ENCODE results near the gene CDK19. TPM values are rescaled to one million over a fixed set of nuclear protein-coding genes. Genes with fewer than 3 reads are reported as not detected.
"Not testable (repeated sequence)": the region's sequence is repeated elsewhere in the genome, so short reads cannot be mapped to it uniquely, and the experiment has no call there.

Gene CDK19
- total RNA-seq, 1 donor from 2014 or later, result 10.8 TPM

DNA sequence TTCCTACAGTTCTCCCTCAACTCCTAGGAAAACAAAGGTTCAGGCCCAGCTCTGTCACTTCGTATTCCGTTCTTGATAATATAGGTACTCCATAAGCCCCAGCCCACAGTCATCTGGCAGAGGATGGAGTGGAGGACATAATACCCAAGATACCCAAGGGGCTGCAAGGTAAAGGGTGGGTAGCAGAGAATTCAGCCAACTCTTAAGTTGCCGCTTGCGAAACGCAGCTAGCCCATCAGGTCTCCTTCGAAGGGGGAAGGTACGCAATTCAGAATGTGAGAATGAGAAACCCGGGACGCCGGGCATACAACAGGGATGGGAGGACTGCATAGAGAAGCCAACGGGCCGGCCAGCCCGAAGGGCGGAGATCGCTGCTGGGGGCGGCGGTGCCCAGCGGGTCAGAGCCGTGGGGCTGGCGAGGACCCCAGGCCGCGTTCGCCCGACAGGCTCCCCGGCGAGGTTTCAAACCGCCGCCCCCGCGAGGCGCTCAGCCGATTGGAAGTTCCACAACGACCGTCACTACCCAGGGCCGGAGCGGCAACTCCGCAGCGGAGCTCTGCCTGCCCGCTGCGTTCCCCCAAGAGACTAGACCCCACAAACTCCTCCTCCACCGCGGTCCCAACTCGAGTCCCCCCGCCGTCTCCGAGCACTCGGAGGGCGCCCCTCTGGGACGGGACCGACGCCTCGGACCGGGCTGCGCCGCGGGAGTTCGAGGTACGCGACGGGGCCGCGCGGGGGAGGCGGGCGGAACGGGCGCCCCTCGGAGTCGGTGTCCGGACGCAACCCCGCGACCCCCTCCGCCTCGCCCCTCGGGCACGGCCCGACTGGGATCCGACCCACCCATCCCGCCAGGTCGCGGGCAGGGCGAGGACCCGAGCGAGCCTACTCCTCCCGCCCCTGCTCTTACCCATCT is 911 bp downstream of the CDK19 start:
- DNase-seq (ENCODE audit: low read depth), result peak; percentile 52

DNA sequence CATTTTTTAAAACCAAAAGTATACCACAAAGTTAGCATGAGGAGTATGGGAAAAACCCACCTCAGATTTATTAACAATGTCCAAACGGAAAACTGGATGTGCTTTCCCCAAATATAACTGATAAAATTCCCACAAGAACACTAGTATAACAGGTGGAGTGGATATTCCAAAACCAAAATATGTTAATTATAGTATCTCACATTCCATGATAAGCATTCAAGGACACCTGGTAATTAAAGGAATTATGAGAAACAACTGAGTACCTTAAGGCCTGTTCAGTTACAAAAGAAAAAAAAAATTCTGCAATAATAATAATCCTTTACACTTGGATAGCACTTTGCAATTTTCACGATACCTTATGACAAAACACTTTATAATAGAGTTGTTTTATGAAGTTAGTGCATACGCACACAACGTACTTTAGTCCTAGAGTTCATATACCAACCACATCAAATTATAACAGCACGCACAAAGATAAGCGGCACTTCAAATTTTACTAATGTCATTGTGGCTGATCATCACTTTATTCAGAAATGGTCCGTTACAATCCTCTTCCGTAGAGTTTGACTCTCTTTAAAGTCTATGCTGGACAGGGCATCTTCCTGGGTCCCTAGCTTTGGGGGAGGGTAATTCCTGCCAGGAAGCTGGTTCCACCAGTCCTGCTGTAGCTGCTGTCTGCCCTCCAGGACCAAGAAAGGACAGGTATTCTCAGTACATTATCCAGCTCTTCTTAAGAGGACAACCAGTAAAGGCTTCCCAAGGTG is 1.7 kb downstream of the CDK19 start:
- no peak for DNase-seq (ENCODE audit: low read depth)

DNA sequence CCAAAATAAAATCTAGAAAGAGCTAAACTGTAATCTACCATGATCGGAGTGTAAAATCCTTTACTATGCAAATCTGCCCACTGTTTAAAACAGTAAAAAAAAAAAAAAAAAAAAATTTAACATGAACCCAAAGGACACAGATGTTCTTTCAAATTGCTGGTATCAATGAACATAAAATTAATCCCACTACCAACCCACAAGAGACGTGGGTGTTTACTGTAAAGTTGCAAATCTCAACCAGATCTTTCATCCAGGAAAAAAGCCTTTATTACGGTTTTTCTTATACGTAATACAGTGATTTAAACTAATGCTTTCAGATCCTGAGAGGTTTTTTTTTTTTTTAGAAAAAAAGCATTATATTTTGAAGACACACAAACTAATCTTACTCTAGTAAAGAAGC is 2.5 kb downstream of the CDK19 start:
- no peak for DNase-seq (ENCODE audit: low read depth)

DNA sequence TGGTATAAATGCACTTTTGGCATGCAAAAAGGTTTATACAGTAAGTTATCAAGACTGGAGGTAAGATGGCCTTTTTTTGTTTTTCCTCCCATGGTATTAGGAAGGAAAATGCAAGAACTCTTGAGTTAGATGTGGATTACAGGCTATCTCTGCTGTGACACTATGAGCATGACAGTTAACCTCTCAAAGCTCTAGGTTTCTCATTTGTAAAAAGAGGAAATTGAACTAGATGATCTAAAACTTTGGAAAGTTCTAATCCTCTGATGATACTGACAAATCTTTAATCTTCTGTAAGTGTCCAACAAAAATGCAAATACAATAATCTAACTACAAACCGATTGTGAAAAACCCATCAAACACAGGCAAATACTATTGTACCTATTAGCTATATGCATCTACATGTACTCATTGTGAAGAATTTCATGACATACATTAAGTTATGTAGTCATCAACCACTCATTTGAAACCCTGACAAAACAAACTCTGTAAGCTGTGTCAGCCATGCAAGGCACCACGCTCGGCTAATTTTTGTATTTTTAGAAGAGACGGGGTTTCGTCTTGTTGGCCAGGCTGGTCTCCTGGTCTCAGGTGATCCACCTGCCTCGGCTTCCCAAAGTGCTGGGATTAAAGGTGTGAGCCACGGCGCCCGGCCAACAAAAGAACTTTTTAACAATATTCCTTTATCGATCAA is 4.2 kb downstream of the CDK19 start:
- DNase-seq (ENCODE audit: low read depth), result no peak

DNA sequence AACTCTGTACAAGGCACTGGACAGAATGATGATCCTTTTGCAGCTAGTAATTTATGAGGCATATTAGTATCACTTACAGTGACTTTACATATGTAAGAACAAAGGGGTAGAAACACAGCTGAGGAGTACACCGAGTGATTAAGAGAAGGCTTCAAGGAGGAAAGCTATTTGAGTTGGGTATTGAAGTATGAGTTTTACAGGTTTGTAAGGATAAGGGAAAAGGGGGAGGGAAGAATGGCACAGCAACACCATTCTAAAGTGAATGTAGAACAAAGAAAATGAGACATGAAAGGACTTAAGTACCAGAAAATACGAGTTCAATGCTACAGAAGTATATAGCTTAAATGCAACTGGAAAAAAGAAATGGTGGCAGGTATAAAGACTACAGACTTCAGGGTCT is 5.5 kb downstream of the CDK19 start:
- no peak for DNase-seq (ENCODE audit: low read depth)

DNA sequence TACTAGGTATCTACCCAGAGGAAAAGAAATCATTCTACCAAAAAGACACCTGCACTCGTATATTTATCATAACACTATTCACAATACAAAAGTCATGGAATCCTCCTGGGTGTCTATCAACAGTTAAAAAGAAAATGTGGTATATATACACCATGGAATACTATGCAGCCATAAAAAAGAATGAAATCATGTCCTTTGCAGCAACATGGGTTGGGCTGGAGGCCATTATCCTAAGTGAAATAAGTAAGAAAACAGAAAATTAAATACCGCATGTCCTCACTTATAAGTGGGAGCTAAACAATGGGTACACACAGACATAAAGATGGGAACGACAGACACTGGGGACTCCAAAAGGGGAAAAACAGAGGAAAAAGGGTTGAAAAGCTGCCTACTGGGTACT is 13.1 kb downstream of the CDK19 start:
- DNase-seq (ENCODE audit: low read depth), result not testable (repeated sequence)

DNA sequence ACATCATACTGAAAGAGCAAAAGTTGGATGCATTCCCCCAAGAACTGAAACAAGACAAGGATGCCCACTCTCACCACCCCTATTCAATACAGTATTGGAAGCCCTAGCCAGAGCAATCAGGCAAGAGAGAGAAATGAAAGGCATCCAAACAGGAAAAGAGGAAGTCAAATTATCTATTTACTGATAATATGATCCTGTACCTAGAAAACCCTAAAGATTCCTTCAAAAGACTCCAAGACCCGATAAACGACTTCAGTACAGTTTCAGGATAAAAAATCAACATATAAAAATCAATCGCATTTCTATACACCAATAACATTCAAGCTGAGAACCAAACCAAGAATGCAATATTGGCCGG is 14.5 kb downstream of the CDK19 start:
- no peak for DNase-seq (ENCODE audit: low read depth)

DNA sequence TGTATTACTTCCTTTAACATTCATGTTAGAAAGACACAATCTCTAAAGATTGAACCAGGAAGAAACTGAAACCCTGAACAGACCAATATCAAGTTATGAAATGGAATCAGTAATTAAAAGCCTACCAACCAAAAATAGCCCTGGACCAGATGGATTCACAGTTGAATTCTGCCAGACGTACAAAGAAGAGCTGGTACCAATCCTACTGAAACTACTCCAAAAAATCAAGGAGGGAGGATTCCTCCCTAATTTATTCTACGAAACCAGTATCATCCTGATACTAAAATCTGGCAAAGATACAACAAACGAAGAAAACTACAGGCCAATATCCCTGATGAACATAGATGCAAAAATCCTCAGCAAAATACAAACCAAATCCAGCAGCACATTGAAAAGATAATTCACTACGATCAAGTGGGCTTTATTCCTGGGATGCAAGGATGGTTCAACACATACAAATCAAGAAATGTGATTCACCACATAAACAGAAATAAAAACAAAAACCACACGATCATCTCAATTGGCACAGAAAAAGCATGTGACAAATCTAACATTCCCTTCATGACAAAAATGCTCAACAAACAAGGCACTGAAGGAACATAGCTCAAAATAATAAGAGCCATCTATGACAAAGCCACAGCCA is 15.0 kb downstream of the CDK19 start:
- no peak for DNase-seq (ENCODE audit: low read depth)

DNA sequence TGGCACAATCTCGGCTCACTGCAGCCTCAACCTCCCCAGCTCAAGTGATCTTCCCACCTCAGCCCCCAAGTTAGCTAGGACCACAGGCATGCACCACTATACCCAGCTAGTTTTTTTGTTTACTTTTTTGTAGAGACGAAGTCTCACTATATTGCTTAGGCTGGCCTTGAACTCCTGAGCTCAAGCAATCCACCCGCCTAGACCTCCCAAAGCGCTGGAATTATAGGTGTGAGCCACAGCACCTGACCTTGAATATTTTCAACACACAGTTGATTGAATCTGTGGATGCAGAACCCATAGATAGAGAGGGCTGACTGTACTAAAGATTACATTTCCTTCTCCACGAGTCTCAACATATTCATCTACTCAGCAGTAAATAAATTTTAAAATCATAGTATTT is 15.6 kb downstream of the CDK19 start:
- no peak for DNase-seq (ENCODE audit: low read depth)

DNA sequence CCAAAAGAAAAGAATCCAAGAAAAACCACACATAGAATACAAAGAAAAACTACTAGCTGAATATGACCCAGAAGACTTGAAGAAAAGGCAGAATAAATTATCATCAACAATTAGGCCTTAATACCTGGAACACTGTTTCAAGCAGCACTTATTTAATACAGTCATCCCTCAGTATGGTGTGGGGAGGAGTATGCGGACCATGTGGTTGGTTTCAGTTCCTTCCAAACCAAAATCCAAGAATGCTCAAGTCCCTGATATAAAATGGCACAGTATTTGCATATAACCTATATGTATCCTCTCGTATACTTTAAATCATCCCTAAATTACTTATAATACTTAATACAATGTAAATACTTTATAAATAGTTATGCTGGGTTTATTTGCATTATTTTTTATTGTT is 16.1 kb downstream of the CDK19 start:
- no peak for DNase-seq (ENCODE audit: low read depth)

DNA sequence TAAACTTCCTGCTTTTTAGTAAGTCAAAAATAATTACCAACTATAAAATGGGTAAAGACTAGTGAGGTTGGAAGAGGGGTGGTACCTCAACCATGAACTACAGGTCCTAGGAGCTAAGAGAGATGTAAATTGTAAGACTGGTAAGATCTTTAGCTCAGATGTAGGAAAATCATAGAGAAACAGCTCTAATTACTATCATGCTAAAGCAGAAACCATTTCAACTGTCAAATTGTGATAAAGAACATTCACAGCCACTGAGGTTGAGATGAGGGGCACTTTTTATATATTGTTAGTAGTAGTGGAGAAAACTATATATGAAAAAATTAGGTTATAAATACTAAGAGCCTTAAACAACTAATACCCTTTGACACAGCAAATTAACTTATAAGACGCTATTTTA is 20.0 kb downstream of the CDK19 start:
- DNase-seq (ENCODE audit: low read depth), result no peak

DNA sequence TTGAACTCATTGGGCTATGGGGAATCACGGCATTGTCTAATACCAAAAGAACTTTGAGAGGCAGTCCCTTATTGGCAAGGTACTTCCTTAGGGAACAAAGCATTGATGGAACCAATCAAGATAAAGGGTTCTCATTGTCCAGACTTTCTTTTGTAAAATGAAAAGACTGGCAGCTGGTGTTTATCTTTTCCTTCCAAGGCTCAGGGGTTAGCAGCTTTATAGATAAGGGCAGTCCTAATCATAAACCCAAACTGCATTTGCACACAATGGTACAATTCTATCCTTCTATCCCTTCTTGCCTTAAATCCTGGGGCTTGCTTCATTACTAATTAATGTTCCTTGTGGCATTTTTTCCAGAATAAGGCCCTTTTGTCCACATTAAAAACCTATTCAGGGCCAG is 28.6 kb downstream of the CDK19 start:
- DNase-seq (ENCODE audit: low read depth), result no peak

DNA sequence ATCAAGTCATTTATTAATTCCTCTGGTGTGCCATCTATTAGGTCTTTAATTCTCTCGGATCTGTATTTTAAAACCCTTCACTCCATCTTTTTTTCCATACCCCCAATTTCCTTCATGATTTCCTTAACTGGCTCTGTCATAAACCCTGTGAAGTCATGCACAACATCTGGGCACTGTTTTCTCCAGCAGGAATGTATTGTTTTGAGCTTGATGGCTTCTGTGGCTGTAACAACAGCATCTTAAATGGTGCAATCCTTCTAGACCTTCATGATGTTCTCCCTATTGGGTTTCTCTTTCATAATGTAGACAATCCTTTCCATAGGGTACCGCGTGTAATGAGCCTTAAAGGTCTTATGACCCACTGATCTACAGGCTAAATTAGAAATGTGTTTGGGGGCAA is 29.0 kb downstream of the CDK19 start:
- DNase-seq (ENCODE audit: low read depth), result no peak

DNA sequence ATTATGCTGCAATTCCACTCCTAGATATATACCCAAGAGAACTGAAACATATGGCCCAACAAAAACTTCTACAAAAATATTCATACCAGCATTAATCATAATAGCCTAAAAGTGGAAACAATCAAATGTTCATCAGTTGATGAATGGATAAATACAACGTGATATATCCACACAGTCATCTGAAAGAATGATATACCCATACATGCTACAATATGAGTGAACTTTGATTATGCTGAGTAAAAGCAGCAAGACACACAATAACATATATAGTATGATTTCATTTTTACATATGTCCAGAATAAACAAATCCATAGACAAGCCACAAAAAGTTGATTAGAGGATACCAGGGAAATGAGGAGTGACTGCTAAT is 30.7 kb downstream of the CDK19 start:
- DNase-seq (ENCODE audit: low read depth), result no peak

DNA sequence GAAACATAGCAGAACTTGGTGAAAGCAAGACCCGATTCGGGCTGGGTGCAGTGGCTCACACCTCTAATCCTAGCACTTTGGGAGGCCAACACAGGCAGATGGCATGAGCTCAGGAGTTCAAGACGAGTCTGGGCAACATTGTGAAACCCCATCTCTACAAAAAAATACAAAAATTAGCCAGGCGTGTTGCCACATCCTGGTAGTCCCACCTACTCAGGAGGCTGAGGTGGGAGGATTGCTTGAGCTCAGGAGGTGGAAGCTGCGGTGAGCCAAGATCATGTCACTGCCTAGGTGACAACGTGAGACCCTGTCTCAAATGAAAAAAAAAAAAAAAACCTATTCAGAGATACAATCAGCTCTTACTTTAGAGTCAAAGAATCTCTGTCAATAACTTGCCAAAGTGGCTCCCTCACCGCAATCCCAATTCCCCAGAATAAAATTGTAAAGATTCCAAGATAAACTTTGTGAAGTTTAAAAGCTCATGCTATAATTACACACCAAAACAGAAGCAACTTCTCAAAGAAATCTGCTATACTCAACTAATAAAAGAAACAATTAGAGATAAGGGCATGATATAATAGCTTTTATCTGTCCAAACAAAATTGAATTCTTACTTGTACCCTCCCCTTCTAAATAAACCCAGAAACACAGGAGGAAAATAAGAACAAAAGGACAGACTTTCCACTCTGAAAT is 33.6 kb downstream of the CDK19 start:
- DNase-seq (ENCODE audit: low read depth), result no peak

DNA sequence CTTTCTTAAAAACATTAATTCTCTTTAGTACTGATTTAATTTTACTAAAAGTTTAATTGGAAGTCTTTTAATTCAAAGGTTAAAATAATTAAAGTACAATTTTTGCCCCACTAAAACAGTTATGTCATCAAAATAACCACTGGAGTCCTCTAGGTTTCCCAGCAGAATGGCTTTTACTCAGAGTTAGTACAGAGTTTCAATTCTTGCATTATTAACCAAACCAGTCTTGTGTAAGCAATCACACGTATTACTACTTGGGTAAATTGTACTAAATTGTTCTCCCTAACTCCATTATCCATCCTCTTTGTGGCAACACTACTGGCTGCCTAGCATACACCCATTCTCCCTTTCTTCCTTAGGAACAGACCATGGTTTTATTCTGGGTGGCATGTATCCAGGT is 36.9 kb downstream of the CDK19 start:
- no peak for DNase-seq (ENCODE audit: low read depth)

DNA sequence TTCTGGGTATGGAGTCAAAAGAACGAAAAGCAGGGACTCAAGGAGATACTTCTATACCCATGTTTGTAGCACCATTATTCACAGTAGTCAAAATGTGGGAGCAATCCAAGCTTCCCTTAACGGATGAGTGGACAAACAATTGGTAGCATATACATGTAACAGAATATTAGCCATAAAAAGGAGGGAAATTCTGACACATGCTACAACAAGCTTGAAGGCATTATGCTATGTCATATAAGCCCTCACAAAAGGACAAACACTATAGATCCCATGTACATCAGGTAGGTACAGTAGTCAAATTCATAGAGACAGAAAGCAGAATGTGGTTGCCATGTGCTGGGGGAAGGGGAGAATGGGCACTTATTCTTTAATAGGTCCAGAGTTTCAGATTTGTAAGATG is 37.6 kb downstream of the CDK19 start:
- no peak for DNase-seq (ENCODE audit: low read depth)

DNA sequence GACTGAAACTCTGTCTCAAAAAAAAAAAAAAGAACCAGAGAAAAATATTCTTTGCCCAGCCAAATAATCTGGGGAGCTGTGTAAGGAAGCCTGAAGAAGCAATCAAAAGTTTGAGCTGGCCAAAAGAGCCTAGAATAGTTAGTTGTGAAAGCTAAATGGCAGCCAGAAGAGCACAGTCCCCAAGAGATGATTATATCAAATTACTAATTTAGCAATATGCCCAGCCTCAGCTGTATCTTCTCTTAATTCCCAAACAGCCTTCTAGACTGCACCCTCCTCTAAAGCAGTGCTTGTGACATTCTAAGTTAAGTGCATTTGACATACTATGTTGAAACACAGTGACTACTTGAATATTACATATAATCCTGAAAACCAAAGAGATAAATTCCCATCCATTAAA is 38.9 kb downstream of the CDK19 start:
- DNase-seq (ENCODE audit: low read depth), result peak; percentile 14

DNA sequence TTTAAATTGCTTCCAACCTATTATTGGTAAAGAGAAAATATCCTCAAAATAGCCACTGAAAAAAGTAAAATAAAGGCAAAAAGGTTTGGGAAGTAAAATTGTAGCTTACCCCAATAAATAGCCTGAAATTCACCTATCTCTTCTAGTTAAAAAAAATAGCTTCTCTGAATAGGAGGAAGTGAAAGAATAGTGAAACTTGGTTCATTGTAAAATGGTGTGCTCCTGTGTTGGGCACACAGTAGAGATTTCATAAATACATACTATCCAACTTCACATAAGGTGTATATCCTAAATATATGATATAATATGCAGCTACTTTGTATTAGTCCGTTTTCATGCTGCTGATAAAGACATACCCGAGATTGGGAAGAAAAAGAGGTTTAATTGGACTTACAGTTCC is 45.3 kb downstream of the CDK19 start:
- no peak for DNase-seq (ENCODE audit: low read depth)

DNA sequence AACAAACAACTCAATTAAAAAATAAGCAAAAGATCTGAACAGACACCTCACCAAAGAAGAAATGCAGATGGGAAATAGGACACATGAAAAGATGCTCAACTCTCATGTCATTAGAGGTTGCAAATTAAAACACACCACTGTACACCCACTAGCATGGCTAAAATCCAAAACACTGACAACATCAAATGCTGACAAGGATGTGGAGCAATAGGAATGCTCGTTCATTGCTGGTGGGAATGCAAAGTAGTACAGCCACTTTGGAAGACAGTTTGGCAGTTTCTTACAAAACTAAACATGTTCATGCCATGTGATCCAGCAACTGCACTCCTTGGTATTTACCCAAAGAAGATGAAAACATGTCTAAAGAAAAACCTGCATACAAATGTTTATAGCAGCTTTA is 47.2 kb downstream of the CDK19 start:
- no peak for DNase-seq (ENCODE audit: low read depth)

DNA sequence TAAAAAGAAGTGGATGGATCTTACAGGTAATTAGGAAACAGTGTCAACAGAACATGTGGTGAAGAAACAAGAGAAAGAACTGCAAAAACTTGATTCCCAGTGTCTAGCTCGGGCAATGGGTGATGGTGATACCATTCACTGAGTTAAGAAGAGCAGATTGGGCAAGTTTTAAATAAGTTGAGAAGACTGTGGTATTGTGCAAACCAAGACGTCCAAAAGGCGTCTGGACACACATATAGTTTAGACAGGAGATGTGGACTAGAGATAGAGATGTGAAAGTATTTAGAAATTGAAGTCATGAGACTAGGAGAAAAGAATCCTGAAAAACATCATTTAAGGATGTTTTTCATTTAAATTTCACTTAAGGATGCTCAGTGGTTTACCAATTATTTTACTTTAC is 53.9 kb downstream of the CDK19 start:
- no peak for DNase-seq (ENCODE audit: low read depth)

All from myocyte (in vitro differentiated cells).